Omental fat pad (tissue), 4 donors: ENCODE data around the gene TMPRSS11D. TPM values are rescaled to one million over a fixed set of nuclear protein-coding genes. Genes with fewer than 3 reads are reported as not detected.

ENCODE experiments used
- ATAC-seq: fragments of 150-250 bp; one replicate; pipeline ENCODE4 v1.9.1; 2016; ENCODE audit warnings: mild to moderate bottlenecking, moderate library complexity; ENCODE audit not compliant: low FRiP score
- DNase-seq: peaks from one replicate; pipeline ENCODE4 v3.0.0-alpha.2; 2019; ENCODE audit warnings: low spot score
- total RNA-seq, 4 donors: library from RNA; depleted of rRNA; stranded (reverse); fragments of >200 nt; gene quantifications; one replicate each; pipeline ENCODE4 v1.1.0, GENCODE V29; 2016
- TF ChIP-seq, protein P1 (sequence below), 3 donors: fragments of 450-650 bp; IDR thresholded peaks; one replicate each; pipeline ENCODE4 v1.5.1; 2016 to 2017; ENCODE audit warnings: antibody characterized with exemption in 3 of 3, mild to moderate bottlenecking in 3 of 3, moderate library complexity in 2 of 3

Gene TMPRSS11D
- total RNA-seq, 4 donors from 2014 or later = not detected

DNA sequence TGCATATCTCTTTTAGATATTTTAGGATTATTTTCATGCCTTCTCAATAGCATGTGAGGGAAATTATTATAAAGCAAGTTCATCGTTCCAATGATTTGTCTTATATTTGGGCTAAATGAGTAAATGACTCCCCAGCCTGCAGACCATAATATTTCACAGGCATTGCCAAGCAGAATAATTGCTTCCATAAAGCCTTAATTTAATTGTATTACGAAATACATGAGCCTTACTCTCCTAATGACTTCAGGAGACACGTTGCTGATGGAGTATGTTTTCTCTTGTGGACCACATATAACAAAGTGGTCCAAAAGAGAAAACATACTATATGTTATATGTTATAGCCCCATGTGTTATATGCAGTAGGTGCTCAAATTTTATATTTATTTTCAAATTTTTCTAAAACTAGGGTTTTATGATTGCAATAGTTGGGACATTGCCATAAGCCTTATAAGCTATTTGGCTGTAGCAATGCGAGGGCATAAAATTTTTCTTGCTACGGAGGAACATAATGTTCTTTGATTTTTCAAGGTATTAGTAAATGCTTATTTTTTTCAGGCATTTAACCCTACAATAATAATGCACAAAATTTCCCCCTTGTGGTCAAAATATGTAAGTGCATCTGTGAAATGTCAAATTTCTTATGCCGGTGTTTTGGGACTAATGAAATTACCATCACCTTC lies 26.2 kb upstream of the TMPRSS11D start:
- ATAC-seq (no peak), DNase-seq (no peak)
- TF ChIP-seq, protein P1, sequence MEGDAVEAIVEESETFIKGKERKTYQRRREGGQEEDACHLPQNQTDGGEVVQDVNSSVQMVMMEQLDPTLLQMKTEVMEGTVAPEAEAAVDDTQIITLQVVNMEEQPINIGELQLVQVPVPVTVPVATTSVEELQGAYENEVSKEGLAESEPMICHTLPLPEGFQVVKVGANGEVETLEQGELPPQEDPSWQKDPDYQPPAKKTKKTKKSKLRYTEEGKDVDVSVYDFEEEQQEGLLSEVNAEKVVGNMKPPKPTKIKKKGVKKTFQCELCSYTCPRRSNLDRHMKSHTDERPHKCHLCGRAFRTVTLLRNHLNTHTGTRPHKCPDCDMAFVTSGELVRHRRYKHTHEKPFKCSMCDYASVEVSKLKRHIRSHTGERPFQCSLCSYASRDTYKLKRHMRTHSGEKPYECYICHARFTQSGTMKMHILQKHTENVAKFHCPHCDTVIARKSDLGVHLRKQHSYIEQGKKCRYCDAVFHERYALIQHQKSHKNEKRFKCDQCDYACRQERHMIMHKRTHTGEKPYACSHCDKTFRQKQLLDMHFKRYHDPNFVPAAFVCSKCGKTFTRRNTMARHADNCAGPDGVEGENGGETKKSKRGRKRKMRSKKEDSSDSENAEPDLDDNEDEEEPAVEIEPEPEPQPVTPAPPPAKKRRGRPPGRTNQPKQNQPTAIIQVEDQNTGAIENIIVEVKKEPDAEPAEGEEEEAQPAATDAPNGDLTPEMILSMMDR (IDR thresholded peaks at IDR 0.05) = peak in 1 of 3 donors; percentile 5

DNA sequence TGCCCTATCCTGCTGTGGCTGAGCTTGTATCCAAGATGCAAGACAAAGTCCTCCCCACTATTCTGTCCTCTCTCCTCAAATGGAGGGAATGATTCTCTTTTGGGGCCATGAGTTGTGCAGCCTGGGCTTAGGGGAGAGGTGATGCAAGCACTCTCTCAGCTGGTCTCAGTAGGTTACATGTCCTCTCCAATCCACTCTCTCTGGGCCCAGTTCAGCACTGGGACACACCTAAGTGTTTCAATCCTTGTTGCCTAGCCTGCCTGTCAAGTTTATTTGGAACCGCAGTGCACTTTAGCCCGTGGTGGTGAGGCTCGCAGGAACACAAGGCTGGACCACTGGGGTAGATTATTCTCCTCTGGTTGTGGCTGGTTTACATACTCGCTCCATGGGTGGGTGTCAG lies 23.8 kb upstream of the TMPRSS11D start:
- ATAC-seq = no peak
- TF ChIP-seq, protein P1 (IDR thresholded peaks at IDR 0.05) = no peak
- no peak for DNase-seq

DNA sequence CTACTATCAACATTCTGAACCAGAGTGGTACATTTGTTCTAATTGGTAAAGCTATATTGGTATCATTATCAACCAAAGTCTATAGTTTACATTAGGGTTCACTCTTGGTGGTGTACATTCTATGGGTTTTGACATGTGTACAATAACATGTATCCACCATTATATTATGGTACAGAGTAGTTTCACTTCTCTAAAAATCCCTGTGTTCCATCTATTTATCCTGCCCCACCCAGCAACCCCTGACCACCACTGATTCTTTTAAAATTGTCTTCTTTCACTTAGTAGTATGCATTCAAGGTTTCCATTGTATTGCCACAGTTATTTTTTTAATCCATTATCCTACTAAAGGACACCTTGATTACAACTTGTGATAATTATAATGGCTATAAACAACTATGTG lies 15.3 kb upstream of the TMPRSS11D start:
- ATAC-seq = no peak

DNA sequence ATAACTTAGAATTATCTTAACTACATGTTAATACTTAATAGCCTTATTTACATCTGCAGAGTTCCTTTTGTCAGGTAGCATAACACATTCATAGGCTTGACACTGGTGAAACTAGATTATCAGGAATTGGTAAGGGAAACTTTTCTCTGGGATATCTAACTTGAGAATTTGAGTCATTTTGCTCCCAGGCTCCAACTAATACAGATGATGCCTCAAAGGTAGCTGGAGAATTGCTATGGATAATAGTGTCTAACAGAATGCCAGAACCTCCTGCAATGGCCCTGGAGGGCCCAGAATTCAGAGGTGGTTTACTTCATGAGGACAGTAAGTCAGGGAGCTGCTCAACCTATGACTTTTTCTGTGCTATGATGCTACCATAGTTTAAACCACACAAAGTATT lies 13.9 kb upstream of the TMPRSS11D start:
- no peak for ATAC-seq
- TF ChIP-seq, protein P1 (IDR thresholded peaks at IDR 0.05) = no peak
- DNase-seq = no peak

More for the DNA sequence above, 15.3 kb upstream of the TMPRSS11D start:
- DNase-seq = no peak
- TF ChIP-seq, protein P1 (IDR thresholded peaks at IDR 0.05) = no peak

DNA sequence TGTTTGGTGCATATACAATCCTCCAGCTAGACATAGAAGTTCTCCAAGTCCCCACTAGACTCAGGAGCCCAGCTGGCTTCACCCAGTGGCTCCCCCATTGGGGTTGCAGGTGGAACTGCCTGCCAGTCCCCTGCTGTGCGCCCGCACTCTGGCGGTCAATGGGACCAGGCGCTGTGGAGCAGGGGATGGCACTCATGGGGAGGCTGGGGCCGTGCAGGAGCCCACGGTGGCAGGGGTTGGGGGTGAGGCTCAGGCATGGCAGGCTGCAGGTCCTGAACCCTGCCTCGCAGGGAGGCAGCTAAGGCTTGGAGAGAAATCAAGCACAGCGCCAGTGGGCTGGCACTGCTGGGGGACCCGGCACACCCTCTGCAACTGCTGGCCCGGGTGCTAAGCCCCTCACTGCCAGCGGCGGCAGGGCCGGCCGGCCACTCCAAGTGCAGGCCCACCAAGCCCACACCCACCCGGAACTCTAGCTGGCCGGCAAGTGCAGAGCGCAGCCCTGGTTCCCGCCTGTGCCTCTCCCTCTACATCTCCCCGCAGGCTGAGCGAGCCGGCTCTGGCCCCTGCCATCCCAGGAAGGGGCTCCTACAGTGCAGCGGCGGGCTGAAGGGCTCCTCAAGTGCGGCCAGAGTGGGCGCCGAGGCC lies 12.7 kb upstream of the TMPRSS11D start:
- DNase-seq (no peak), ATAC-seq (no peak)
- TF ChIP-seq, protein P1 (IDR thresholded peaks at IDR 0.05) = no peak

DNA sequence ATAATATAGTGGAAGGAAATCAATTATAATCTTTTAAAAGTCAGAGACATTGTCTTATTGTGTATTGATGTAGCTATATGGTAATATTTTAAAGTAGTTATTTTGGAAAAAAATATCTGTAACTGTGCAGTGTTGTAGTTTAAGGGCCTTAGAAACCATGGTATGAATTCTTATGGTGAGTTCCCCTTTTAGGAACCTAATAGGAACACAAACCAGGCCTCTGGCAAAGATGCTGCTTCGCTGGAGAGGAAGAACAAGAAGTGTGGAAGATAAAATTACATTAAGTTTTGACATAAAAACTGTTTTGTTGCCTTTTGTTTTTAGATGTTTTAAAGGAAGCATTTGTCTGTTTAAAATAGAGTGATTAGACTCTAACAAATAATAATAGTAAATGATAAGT lies 10.9 kb upstream of the TMPRSS11D start:
- no peak for DNase-seq
- TF ChIP-seq, protein P1 (IDR thresholded peaks at IDR 0.05) = no peak
- ATAC-seq = no peak

DNA sequence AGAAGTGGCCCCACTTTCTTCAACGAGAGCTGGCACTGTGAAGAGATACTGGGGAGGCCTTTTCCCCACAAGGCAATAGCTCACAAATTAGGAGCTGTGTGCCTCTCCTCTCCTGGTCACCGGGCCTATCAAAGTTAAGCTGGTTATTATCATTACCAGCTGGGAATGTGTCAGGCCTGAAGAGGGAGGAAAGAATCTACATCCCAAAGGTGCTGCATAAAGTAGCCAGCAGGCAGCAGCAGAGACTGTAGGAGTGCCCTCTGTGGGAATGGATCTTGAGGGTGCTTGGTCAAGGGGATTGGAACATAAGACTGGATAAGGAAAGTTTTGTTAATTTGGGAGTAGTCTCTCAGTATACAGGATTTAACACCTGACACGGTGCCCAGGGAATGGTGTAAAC lies 9.1 kb upstream of the TMPRSS11D start:
- TF ChIP-seq, protein P1 (IDR thresholded peaks at IDR 0.05) = no peak
- no peak for DNase-seq
- no peak for ATAC-seq
